Keratinocyte (primary cell): ENCODE results near the gene SLC25A21. TPM values are rescaled to one million over a fixed set of nuclear protein-coding genes. Genes with fewer than 3 reads are reported as not detected.

ENCODE experiments used
- DNase-seq: peaks from one replicate; pipeline ENCODE4 v3.0.0-alpha.2; 2011; ENCODE audit warnings: low read depth, missing footprints, low spot score
- FAIRE-seq: peaks from 2 replicates; lab custom pipeline; 2011; peaks lifted over from hg19 to GRCh38; lab: Jason Lieb, UNC
- H2AFZ ChIP-seq: 2 replicates; pipeline ENCODE4 v1.6.0; 2012; ENCODE audit warnings: low read length, control low read depth, inconsistent platforms; ENCODE audit not compliant: control insufficient read depth
- H3K27ac ChIP-seq: 2 replicates; pipeline ENCODE4 v1.5.1; 2011; ENCODE audit warnings: low read length; ENCODE audit not compliant: control insufficient read depth, insufficient read depth
- H3K27me3 ChIP-seq: 3 replicates; pipeline ENCODE4 v1.6.0; 2011; ENCODE audit warnings: low read length; ENCODE audit not compliant: control insufficient read depth, insufficient read depth; ENCODE audit errors: extremely low read depth
- H3K36me3 ChIP-seq, 2 experiments: 2 replicates in 1 of 2; 3 replicates in 1 of 2; pipeline ENCODE4 v1.5.1; 2011; ENCODE audit warnings: low read length in 2 of 2, mild to moderate bottlenecking in 1 of 2; ENCODE audit not compliant: control insufficient read depth in 2 of 2, insufficient read depth in 2 of 2; ENCODE audit errors: extremely low read depth in 1 of 2
- H3K4me1 ChIP-seq: 3 replicates; pipeline ENCODE4 v1.5.1; 2011; ENCODE audit warnings: low read length; ENCODE audit not compliant: control insufficient read depth, insufficient read depth; ENCODE audit errors: extremely low read depth
- H3K4me2 ChIP-seq: 3 replicates; pipeline ENCODE4 v1.6.0; 2011; ENCODE audit warnings: low read depth, low read length; ENCODE audit not compliant: control insufficient read depth, insufficient read depth; ENCODE audit errors: extremely low read depth
- H3K4me3 ChIP-seq, 3 experiments: fragments of 200-600 bp in 1 of 3; sonication (generic) in 1 of 3; 2 replicates in 2 of 3; 3 replicates in 1 of 3; pipeline ENCODE4 v1.5.1; 2011 to 2016; ENCODE audit warnings: low read length in 3 of 3, mild to moderate bottlenecking in 3 of 3, control low read depth in 2 of 3, inconsistent platforms in 1 of 3, low read depth in 1 of 3, mixed read lengths in 1 of 3, mixed run types in 1 of 3, moderate library complexity in 1 of 3; ENCODE audit not compliant: control insufficient read depth in 2 of 3, insufficient read depth in 2 of 3; ENCODE audit errors: extremely low read depth in 1 of 3
- H3K79me2 ChIP-seq: 2 replicates; pipeline ENCODE4 v1.6.0; 2012; ENCODE audit warnings: low read length; ENCODE audit not compliant: control insufficient read depth, insufficient read depth
- H3K9ac ChIP-seq: 3 replicates; pipeline ENCODE4 v1.6.0; 2011; ENCODE audit warnings: low read length; ENCODE audit not compliant: control insufficient read depth, insufficient read depth; ENCODE audit errors: extremely low read depth
- H3K9me1 ChIP-seq: 3 replicates; pipeline ENCODE4 v1.6.0; 2011; ENCODE audit warnings: low read length; ENCODE audit not compliant: control insufficient read depth, insufficient read depth; ENCODE audit errors: extremely low read depth
- H3K9me3 ChIP-seq: 2 replicates; pipeline ENCODE4 v1.5.1; 2012; ENCODE audit warnings: low read depth, low read length; ENCODE audit not compliant: control insufficient read depth
- H4K20me1 ChIP-seq: 3 replicates; pipeline ENCODE4 v1.6.0; 2011; ENCODE audit warnings: low read length; ENCODE audit not compliant: control insufficient read depth, insufficient read depth; ENCODE audit errors: extremely low read depth
- EZH2 ChIP-seq: IDR thresholded peaks from one replicate; pipeline ENCODE4 v1.6.1; 2012; ENCODE audit warnings: inconsistent platforms, mild to moderate bottlenecking, low read length, moderate library complexity
- dilution Hi-C: fragments of 300-500 bp; cut with MboI; formaldehyde crosslinking; loops from one replicate; pipeline ENCODE4 v1.7.0; 2020; ENCODE audit warnings: low sequenced_read_pairs; ENCODE audit not compliant: extremely low pct_ligation_motif_present
- polyA plus RNA-seq, 5 experiments: library from polyadenylated mRNA; depleted of rRNA in 3 of 5; stranded (reverse) in 3 of 5; stranded (forward) in 1 of 5; unstranded in 1 of 5; fragments of >200 nt; gene quantifications; 1 replicate in 1 of 5; 2 replicates in 3 of 5; 3 replicates in 1 of 5; pipeline versions ENCODE4 v1.2.1 to v1.2.3, GENCODE V29; 2011 to 2012; ENCODE audit warnings: missing spikeins in 2 of 5, low read depth in 1 of 5, low replicate concordance in 1 of 5
- TF ChIP-seq, protein P1 (sequence below), 3 experiments: IDR thresholded peaks in 1 of 3; conservative IDR thresholded peaks in 1 of 3; optimal IDR thresholded peaks in 1 of 3; 2 replicates in 2 of 3; 3 replicates in 1 of 3; pipeline versions ENCODE3 to v1.5.1; 2011; ENCODE audit warnings: low read length in 3 of 3, mild to moderate bottlenecking in 3 of 3, moderate library complexity in 2 of 3, control low read depth in 1 of 3, inconsistent platforms in 1 of 3; ENCODE audit not compliant: insufficient read depth in 2 of 3; ENCODE audit errors: extremely low read depth in 1 of 3

SLC25A21 gene
- polyA plus RNA-seq, 1 donor (not counting 4 experiments of a cell fraction or from before 2014, with no cell fraction given): 0.66 TPM

DNA sequence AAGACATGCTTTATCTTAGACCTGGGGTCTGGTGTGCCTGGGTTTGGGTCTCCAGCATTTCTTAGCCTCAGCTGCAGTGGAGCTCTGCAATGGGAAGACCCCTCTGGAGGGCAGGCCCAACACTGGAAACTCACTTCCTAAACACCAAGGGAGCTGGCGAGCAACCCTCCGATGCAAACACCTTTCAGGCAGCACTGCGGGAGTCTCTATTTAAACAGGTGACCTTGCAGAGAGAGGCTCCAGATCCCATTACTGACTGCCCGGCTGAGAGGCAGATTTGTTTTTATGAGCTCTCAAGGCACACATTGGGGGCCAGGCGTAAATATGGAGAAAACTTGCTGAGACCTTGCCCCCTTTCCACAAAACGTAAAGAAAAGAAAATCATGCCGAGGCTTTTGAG is 315.3 kb downstream of the SLC25A21 start:
- no peak overlapping the region for H3K4me2 ChIP-seq
- no peak overlapping the region for H3K27ac ChIP-seq
- TF ChIP-seq EZH2: no peak
- TF ChIP-seq, protein P1, sequence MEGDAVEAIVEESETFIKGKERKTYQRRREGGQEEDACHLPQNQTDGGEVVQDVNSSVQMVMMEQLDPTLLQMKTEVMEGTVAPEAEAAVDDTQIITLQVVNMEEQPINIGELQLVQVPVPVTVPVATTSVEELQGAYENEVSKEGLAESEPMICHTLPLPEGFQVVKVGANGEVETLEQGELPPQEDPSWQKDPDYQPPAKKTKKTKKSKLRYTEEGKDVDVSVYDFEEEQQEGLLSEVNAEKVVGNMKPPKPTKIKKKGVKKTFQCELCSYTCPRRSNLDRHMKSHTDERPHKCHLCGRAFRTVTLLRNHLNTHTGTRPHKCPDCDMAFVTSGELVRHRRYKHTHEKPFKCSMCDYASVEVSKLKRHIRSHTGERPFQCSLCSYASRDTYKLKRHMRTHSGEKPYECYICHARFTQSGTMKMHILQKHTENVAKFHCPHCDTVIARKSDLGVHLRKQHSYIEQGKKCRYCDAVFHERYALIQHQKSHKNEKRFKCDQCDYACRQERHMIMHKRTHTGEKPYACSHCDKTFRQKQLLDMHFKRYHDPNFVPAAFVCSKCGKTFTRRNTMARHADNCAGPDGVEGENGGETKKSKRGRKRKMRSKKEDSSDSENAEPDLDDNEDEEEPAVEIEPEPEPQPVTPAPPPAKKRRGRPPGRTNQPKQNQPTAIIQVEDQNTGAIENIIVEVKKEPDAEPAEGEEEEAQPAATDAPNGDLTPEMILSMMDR (optimal IDR thresholded peaks at IDR 0.05 in 1 of 3, IDR thresholded peaks at IDR 0.05 in 1 of 3, conservative IDR thresholded peaks at IDR 0.05 in 1 of 3; ENCODE audit: extremely low read depth in 1 of 3, insufficient read depth in 2 of 3, low read length in 3 of 3): no peak
- H3K9me3 ChIP-seq: no peaks in the 10 kb centered on the region
- H3K27me3 ChIP-seq: no peaks in the 10 kb centered on the region
- no peaks in the 10 kb centered on the region for H3K79me2 ChIP-seq
- no peak for DNase-seq
- H3K36me3 ChIP-seq: no peaks in the 10 kb centered on the region
- H3K9me1 ChIP-seq: no peaks in the 10 kb centered on the region
- H2AFZ ChIP-seq: no peak overlapping the region
- no peak overlapping the region for H3K4me3 ChIP-seq
- dilution Hi-C loops: no loop called here
- H3K9ac ChIP-seq: no peak overlapping the region
- no peak for FAIRE-seq
- H4K20me1 ChIP-seq: no peaks in the 10 kb centered on the region
- no peaks in the 10 kb centered on the region for H3K4me1 ChIP-seq

DNA sequence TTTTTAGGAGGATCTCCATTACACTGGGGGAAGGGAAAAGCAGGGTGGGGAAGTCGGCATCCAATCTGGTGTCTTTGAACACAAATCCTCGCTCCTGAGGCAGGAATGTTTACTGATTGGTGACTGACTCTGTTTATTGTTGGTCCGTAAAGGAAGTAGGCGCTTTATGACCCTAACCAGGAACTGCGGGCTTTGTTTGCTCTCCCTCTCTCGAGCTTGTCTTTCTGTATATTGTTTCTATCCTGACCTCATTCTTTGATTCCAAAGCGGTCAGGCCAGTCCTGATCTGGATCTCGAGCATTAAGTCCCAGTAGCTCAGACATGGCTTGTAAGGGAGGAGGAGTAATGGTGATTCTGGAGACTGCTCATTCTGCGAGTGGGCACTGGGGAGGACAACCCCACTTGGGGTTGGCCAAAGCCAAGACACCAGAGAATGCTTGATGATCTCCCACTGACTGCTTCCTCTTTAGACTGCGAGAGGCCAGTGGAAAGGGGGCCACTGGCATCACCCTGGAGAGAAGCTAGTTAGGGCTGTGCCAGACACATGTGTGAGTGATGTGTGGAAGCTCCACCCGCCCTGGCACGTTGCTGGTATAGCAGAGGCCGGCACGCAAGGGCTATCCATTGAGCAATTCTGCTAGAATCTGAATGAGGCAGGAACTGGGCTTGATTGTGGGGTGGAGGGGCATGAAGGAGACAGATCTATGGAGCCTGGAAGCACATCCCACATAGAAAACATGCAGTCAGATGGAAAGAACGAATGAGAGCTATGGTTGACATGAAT is 316.1 kb downstream of the SLC25A21 start:
- no peaks in the 10 kb centered on the region for H3K27me3 ChIP-seq
- H3K4me3 ChIP-seq: no peak overlapping the region
- dilution Hi-C loops: no loop called here
- H2AFZ ChIP-seq: no peak overlapping the region
- H3K9me1 ChIP-seq: no peaks in the 10 kb centered on the region
- H3K27ac ChIP-seq: no peak overlapping the region
- H3K4me1 ChIP-seq: no peaks in the 10 kb centered on the region
- no peaks in the 10 kb centered on the region for H3K9me3 ChIP-seq
- no peaks in the 10 kb centered on the region for H3K79me2 ChIP-seq
- FAIRE-seq (no peak), DNase-seq (no peak)
- no peak overlapping the region for H3K9ac ChIP-seq
- no peak overlapping the region for H3K4me2 ChIP-seq
- no peaks in the 10 kb centered on the region for H3K36me3 ChIP-seq
- TF ChIP-seq, protein P1 (optimal IDR thresholded peaks at IDR 0.05 in 1 of 3, IDR thresholded peaks at IDR 0.05 in 1 of 3, conservative IDR thresholded peaks at IDR 0.05 in 1 of 3; ENCODE audit: extremely low read depth in 1 of 3, insufficient read depth in 2 of 3, low read length in 3 of 3): no peak
- TF ChIP-seq EZH2: no peak
- H4K20me1 ChIP-seq: no peaks in the 10 kb centered on the region
